AG09319 (cell line): ENCODE results near the gene RHBDF2.

Experiments
- DNase-seq: peaks from one replicate; pipeline ENCODE4 v3.0.0-alpha.2; 2010; ENCODE audit warnings: low read depth; ENCODE audit errors: extremely low read depth
- TF ChIP-seq, protein P1 (sequence below): IDR thresholded peaks from 2 replicates; pipeline ENCODE4 v1.5.1; 2011; ENCODE audit warnings: low read depth, mild to moderate bottlenecking, inconsistent platforms, low read length, moderate library complexity

RHBDF2 gene

DNA sequence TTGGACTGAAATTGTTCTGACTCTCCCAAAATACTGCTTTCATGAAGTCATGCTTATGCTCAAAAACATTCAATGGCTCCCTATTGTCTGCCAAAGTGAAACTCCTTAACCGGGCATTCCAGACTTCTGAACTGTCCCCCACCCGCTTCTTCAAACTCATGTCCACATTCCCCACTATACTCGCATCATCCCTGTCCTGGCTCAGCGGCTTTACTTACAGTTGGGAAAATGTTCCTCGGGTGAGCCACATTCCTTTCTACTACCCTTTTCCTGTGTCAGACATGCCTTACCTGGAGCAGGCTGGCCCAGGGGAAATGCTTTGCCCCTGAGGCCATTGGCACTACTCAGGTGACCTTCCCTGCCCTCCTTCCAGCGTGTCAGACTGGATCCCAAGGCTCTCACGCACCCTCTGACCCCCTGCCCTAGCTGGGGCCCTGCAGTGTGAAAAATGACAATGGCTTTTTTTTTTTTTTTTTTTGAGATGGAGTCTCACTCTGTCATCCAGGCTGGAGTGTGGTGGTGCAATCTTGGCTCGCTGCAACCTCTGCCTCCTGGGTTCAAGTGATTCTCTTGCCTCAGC, 30.9 kb upstream of the RHBDF2 start:
- TF ChIP-seq, protein P1, sequence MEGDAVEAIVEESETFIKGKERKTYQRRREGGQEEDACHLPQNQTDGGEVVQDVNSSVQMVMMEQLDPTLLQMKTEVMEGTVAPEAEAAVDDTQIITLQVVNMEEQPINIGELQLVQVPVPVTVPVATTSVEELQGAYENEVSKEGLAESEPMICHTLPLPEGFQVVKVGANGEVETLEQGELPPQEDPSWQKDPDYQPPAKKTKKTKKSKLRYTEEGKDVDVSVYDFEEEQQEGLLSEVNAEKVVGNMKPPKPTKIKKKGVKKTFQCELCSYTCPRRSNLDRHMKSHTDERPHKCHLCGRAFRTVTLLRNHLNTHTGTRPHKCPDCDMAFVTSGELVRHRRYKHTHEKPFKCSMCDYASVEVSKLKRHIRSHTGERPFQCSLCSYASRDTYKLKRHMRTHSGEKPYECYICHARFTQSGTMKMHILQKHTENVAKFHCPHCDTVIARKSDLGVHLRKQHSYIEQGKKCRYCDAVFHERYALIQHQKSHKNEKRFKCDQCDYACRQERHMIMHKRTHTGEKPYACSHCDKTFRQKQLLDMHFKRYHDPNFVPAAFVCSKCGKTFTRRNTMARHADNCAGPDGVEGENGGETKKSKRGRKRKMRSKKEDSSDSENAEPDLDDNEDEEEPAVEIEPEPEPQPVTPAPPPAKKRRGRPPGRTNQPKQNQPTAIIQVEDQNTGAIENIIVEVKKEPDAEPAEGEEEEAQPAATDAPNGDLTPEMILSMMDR: no peak
- DNase-seq: no peak

DNA sequence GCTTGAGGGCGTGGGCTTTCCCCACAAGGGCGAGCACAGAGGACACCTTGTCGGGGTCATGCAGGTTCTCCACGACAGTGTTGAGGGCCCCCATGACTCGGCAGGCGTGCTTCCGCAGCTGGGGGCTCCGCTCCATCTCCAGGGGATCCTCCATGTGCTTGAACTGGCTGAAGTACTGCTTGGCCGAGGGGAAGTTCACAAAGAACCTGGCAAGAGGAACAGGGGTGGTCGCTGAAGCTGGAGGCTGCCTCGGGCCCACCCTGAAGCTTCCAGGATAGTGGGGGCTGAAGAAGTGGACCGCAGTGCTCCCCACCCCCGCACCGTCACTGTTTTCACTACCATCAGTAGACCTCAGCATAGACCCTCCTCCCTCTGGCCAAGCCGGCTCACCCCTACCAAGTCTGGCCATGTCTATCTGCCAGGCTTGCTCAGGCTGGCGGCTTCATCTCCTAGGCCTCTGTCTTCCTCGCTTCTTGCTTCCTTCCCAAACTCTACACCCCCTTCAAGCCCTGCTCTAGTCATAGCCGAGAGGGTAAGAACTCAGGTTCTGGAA, 30.3 kb upstream of the RHBDF2 start:
- DNase-seq: no peak
- TF ChIP-seq, protein P1: no peak

DNA sequence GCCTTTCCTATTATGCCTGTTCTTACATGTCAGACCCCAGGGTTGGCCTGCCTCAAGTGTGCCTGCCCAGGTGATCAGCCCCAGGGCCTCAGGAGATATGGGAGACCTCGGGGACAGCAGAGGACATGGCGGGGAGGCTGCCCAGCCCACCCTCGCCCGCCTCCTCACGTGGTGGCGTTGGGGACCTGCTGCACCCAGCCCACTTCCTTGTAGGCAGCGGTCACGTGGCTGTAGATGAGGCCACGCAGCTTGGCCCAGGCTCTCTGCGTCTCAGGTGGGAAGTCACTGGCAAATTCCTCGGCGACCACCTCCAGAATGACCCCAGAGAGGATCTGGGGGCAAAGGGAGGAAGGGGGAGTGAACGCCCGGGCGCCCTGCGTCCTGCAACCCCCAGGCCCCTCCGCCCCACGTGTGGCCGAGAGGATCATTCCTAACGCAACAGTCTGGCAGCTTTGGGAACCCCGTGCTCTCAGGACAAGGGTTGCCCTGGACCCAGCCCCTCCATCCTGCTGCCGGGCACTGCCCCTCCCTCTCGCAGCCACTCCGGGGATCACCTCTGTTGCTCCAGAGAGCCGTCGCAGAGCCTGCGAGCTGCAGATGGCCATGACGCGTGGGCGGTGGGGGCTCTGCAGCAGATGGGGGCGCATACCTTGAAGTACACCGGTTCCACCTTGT, 29.7 kb upstream of the RHBDF2 start:
- DNase-seq: no peak
- TF ChIP-seq, protein P1: no peak

DNA sequence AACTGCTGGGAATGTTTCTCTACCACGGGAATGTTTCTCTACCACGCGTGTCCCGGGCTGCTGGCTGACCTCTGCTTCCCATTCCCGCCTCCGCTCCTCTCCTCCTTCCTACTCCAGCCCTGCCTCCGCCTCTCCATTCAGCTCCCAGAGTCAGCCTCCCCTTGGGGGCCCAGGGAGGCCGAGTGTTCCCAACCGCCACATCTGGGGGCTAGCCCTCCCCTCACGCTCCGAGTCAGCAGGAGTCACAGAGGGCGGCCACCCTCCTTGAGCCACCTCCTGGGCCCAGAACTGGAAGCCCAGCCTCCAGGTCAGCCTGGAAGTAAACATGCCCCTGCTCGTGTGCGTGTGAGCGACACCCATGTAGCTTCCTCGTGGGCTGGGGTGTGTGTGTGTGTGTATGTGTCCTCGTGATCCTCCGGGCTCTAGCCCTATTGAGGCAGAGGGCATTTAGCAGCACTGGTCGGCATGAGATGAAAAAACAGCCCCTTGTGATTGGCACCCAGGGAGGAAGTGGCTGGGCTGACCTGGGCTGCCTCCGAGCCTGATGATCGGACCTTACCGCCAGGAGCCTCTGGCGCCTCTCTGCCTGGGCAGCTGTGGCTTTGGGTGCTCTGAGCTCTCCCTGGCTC, 29.0 kb upstream of the RHBDF2 start:
- TF ChIP-seq, protein P1: no peak
- no peak for DNase-seq

DNA sequence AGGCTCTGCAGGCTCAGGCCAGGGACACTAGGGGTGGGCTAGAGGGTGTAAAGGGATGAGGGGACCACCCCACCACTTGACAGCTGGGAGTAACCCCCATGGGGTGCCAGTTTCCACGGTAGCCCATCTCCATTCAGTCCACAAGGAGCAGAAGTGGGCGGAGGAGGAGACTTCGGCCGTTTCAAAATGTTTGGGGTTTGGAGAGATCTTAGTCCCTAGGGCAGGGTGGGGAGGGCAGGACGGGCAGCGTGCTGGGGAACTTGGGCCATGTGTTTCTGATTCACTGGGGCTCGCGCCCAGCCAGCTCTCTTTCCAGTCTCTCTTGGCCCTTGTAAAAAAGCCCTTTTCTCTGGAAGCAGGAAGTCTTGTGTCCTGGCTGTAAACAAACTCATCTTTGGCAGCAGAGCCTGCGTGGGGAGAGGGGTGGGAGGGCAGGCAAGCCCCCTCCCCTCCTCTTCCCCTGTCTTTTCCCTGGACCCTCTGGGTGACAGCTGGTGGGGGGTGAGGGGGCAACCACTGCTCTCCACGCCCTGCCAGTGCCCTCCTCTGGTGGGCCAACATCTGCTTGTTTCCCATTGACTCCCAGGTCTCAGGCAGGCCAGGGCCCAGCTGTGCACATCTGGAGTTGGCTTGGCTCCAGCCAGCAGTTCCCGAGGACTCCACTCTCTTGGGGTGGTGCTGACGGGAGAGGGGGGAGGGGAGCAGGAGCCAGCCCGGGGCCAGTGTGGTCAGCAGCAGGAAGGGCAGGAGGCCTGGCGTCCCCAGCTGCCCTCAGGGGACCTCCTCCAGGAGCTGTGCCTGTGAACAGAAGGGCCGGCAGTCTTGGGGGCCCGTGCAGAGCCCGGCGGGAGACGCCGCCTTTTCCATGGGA, 28.2 kb upstream of the RHBDF2 start:
- DNase-seq: peak; percentile 91
- TF ChIP-seq, protein P1: peak; percentile 1; the same call in 1 of the 2 replicates

DNA sequence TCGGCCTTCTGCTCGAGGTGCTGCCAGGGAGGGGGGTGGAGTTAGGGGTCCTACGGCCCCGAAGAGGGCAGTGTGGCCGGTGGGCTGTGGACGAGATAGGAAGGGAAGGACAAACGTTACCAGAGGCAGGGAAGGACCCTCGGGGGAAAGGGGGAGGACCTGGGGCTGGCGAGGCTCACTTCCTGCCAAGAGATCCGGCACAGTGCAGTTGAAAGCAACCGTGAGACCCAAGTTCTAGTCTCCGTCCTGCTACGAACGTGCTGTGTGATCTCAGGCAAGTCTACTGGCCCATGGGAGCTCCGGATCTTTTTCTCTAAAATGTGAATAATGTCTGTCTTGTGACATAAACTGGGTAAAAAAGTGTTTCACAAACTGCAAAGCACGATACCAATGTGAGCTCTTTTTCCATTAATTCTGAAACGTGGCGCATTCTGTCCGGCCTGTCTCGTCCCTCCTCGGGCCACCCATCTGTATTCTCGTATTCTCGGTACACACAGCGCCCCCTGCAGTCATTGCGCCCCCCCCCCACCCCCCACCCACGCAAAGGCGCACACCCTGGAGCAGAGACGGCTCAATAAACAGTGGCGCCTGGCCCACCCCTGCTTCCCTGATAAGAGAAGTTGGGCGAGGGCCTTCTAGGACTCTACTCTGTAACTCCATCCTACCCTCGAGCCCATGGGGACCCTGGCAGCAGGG, 27.5 kb upstream of the RHBDF2 start:
- no peak for DNase-seq
- TF ChIP-seq, protein P1: peak; percentile 12; the same call in 1 of the 2 replicates
